GM19099 (cell line): ENCODE data around the gene PPM1E.

Source experiments
- POLR2A ChIP-seq: IDR thresholded peaks from 3 replicates; pipeline ENCODE4 v1.6.1; 2011; ENCODE audit warnings: low read depth; ENCODE audit not compliant: insufficient read length; ENCODE audit errors: extremely low read depth

Gene PPM1E

DNA sequence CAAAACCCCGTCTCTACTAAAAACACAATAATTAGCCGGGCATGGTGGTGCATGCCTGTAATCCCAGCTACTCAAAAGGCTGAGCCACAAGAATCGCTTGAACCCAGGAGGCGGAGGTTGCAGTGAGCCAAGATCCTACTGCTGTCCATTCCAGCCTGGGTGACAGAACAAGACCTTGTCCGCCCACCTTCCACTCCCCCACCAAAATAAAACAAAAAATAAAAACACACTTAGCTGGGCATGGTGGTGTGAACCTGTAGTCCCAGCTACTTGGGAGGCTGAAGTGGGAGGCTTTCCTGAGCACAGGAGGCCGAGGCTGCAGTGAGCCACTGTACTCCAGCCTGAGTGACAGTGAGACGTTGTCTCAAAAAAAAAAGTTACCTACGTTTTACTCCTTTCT lies 3.2 kb downstream of the PPM1E start:
- no peak for TF ChIP-seq POLR2A

DNA sequence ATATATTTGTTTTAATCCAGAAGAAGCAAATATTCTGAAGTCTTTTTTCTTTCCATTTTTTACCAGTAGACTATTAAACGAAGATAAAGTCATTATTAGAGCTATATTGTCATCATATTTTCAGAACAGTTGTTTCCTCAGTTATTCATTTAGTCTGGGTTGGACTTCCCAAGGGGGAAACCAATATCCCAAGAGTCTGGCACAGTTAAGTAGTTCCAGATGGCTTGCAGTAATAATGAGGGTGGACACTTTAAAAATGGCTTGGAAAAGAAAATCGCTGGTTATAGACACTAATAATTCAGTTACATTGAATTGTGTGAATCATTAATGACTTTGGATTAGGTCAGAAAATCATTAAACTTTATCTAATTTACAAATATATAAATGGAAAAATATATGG lies 3.9 kb downstream of the PPM1E start:
- no peak for TF ChIP-seq POLR2A

DNA sequence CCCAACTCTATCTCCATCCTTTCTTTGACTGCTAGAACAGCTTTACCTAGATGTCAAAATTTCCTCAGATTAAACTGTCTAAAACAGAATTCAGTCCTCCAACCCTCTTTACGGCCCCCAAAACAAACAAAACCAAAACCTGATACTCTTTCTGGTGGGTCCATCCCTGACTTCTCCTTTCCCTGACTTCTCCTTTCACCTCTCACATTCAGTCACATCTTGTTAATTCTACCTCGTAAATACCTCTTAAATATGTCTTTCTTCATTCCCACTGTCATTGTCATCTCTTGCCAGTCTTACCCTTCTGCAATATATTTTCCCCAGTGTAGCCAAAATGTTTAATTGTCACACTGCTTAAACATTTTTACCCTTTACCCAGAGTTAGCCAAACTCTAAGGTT lies 4.6 kb downstream of the PPM1E start:
- no peak for TF ChIP-seq POLR2A

DNA sequence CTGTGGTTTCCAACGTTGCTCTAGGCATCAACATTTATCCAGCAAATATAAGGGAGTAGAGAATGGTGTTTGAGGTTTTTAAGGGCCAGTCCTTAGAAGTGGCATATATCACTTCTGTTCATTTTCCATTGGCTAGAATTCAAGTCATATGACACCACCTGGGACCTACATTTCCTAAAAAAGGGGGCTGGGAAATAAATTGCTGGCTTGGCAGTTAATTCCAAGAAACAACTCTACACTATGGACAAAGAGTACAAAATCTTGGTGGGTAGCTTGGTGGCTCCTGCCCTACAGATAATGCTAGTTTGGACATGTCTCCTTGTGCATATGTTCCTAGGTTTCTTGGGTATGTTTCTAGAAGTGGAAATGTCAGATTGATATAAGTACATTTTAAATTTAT lies 7.6 kb downstream of the PPM1E start:
- no peak for TF ChIP-seq POLR2A

DNA sequence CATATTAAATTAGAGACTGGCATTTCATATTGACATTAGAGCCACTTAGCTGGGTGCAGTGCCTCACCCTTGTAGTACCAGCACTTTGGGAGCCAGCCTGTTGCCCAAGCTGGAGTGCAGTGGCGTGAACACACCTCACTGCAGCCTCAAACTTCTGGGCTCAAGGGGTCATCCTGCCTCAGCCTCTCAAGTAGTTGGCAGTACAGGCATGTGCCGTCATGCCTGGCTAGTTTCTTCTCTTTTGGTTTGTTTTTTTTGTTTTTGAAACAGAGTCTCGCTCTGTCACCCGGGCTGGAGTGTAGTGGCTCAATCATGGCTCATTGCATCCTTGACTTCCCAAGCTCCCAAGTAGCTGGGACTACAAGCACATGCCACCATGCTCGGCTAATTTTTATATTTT lies 8.7 kb downstream of the PPM1E start:
- no peak for TF ChIP-seq POLR2A

DNA sequence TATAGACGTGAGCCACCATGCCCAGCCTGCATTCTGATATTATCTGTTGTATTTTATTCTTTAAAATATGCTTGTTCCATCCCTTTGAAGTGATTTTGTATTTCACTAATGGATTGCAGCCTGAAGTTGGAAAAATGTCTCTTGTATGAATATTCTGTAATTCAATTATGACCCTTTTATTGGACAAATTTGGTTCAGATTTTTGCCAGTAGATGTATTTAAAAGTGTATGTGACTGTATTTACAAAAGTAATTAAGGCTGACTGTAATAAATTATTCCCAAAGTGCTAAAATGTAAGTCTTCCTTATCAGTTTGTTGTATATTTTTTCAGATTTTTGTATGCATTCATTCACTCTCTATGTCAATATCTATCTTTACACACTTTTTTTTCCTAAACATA lies 23.8 kb downstream of the PPM1E start:
- TF ChIP-seq POLR2A, result no peak

DNA sequence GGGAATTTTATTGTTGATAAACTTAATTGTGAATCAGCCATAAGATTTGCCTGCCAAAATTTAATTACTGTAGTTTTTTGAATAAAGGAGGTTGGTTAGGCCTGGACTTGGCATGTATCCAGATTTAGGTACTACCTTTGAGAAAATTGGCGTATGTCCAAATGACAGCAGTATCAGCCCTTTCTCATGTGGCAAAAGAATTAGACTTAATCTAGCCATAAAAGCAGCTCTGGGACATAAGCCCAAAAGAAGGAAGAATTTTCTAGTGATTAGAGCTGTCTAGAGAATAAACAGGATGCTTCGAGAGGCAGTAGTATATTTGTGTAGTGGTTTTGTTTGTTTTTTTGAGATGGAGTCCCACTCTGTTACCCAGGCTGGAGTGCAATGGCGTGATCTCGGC lies 27.7 kb downstream of the PPM1E start:
- TF ChIP-seq POLR2A, result no peak

DNA sequence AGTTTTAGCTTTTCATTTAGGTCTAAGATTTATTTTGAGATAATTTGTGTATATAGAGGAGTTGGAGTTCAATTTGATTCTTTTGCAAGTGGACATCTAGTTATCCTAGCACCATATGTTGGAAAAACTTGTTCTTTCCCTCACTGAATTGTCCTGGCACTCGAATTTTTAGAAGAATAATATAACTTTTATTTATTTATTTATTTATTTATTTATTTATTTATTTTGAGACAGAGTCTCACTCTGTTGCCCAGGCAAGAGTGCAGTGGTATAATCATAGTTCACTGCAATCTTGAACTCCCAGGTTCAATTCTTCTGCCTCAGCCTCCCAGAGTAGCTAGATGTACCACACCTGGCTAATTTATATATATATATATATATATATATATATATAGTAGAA lies 29.4 kb downstream of the PPM1E start:
- no peak for TF ChIP-seq POLR2A

DNA sequence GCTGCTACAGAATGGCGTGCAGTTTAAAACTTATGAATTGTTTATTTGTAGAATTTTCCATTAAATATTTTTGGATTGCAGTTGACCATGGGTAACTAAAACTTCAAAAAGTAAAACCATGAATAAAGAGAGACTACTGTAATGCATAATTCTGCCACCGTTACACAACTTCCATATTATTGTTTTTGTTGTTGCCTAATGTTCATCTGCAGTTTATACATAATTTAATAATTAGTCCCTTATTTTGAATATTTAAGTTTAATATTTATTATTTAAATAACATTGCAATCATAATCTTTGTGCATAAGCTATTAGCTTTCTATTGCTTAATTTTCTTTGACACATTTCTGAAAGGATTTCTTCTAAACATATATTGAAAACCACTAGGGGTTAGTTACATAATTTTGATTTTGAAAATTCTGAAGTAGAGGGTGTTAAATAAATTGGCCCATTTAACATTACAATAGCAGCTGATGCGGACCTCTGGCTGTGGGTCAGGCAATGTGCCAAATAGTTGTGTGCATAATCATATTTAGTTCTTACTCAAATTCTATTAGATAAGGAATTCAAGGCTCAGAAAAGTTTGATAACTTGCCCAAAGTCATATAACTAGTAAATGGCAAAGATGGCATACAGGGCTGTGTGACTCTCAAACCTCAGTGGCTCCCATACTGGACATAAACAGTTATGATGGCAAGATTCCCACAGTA lies 31.1 kb downstream of the PPM1E start:
- no peak for TF ChIP-seq POLR2A

DNA sequence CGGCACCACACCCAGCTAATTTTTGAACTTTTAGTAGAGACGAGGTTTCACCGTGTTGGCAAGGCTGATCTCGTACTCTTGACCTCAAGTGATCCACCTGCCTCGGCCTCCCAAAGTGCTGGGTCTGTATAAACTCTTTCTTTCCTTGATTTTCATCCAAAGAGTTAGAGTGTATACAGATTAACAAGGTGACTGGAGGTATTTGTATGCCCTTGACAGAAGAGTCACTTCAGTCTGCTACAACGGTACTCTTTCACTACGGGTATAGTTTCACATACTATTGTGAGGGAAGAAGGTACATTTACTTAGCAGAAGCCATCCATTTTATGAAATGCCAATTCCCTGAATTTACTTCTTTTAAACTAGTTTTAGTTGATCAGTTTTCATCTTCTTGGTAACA lies 32.5 kb downstream of the PPM1E start:
- TF ChIP-seq POLR2A, result no peak

DNA sequence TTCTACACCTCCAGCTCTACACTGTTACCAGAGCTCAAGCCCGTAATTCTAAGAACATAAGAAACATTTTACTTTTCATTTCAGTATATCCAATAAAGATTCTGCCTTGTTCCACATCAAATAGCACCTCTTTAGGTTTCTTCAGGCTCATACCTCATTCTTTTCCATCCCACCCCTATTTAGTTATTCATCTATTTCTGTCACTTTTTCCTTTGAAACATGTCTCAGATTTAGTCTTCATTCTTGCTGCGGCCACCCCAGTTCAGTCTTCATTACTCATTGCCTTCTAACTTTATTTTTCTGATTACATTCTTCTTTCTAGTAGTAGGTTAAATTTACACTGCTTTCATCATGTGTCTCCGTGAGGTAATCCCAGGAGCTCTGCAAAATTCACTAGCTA lies 33.5 kb downstream of the PPM1E start:
- no peak for TF ChIP-seq POLR2A

DNA sequence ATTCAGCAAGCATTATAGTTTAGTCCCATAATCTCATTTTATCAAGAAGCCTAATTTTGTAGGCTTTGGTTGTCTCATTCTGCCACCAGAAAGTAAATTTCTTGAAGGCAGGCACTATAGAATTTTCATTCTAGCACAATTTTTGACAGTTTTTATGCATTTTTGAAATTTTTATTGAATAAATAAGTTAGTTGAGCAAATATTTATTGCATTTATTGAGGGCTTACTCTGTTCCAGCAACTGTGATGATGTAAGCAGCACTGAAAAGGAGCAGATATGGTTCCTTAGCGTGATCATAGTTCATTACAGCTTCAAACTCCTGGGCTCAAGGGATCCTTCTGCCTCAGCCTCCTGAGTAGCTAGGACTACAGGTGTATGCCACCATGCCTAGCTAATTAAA lies 34.2 kb downstream of the PPM1E start:
- TF ChIP-seq POLR2A, result no peak

DNA sequence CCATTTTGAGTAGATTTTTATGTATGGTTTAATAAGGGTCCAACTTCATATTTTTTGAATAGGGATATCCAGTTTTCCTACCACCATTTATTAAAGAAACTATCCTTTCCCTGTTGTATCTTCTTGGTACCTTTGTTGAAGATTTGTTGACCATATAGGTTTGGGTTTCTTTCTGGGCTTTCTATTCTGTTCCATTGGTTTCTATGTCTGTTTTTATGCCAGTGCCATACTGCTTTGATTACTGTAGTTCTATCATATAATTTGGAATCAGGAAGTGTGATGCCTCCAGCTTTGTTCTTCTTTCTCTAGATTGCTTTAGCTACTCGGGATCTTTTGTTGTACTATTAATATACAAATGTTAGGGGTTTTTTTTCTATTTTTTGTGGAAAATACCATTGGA lies 46.5 kb downstream of the PPM1E start:
- TF ChIP-seq POLR2A, result no peak

DNA sequence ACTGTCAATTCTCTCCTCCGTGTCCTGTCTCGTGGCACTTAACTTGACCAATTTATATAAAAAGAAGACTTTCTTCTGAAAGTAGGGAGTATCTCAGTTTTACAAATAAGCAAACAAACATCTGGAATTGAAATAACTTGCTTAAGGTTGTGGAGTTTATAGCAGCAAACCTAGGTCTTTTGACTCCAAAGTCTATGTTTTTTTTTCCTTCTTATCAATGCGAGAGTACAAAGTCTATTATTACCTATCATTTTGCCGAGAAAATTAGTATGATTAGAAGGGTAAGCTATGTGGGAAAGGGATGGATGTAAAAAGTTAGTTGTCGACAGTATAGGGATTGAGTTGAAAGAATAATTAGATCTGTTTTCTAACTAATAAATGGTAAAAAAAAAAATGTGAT lies 50.4 kb downstream of the PPM1E start:
- no peak for TF ChIP-seq POLR2A

DNA sequence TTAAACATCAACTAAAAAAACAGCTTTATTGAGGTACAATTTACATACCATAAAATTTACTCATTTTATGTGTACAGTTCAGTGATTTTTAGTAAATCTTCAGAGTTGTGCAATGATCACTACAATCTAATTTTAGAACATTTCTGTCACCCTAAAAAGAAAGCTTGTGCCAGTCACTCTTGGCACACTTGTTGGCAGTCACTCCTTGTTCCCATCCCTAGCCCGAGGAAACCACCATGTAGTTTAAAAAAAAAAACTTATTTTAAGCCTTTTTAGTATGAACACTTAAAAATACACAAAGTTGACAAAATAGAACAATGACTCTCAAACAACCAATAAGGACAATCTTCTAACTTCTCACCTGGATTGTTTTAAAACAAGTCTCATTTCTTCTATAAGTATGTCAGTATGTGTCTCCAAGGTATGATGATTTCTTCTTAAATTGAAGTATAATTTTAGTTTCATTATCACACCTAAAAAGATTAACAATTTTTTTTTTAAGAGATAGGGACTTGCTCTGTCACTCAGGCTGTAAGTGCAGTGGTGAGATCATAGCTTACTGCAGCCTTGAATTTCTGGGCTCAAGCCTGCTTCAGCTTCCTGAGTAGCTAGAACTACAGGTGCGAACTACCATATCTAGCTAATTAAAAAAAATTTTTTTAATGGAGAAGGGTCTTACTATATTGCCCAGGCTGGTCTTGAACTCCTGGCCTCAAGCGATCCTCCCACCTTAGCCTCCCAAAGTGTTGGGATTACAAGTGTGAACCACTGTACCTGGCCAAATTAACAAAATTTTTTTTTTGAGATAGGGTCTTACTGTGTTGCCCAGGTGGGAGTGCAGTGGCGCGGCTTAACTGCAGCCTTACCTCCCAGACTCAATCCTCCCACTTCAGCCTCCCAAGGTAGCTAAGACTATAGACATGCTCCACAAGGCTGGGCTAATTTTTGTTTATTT lies 53.2 kb downstream of the PPM1E start:
- no peak for TF ChIP-seq POLR2A

DNA sequence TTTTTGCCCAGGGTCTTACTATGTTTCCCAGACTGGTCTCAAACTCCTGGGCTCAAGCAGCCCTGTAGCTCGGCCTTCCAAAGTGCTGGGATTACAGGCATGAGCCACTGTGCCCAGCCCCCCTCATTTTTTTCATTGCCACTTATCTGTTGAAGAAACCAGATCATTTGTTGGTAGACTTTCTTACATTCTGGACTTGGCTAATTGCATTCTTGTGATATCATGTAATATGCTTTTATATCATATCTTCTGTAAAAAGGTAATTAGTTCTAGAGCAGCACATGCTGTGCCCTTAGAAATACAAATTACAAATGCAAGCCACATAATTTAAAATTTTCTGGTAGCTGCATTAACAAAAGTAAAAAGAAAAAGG lies 53.9 kb downstream of the PPM1E start:
- no peak for TF ChIP-seq POLR2A
